GM19438 (cell line): ENCODE measurements around the gene KMT2D.

Experiments used
- ATAC-seq: cut with Tn5 transposase; IDR thresholded peaks from one replicate; pipeline ENCODE4 v1.9.1; 2021; ENCODE audit warnings: low read depth; ENCODE audit not compliant: unreplicated experiment

KMT2D gene

GRCh38 chr12:49060237-49061156 lies at the start of gene KMT2D:
Gene KMT2D, minus strand, starts transcription at chr12:49060794. Its CDS starts 5,470 bp downstream, at chr12:49055324.
- ATAC-seq: peak; percentile 43

- ATAC-seq: no peak
Observed at GRCh38 chr12:49109641-49110463, 49.3 kb upstream of the KMT2D start.

- no peak for ATAC-seq
Observed at GRCh38 chr12:49108958-49109404, 48.4 kb upstream of the KMT2D start.

GRCh38 chr12:49105504-49106084 lies 45.0 kb upstream of the KMT2D start:
- ATAC-seq: no peak

- no peak for ATAC-seq
Observed at GRCh38 chr12:49104822-49105221, 44.2 kb upstream of the KMT2D start.

GRCh38 chr12:49100380-49100779 lies 39.8 kb upstream of the KMT2D start:
- ATAC-seq: no peak

GRCh38 chr12:49098703-49099102 lies 38.1 kb upstream of the KMT2D start:
- ATAC-seq: no peak

GRCh38 chr12:49098035-49098451 lies 37.4 kb upstream of the KMT2D start:
- no peak for ATAC-seq

- ATAC-seq: no peak
Observed at GRCh38 chr12:49097381-49097780, 36.8 kb upstream of the KMT2D start.

GRCh38 chr12:49094975-49095365 lies 34.4 kb upstream of the KMT2D start:
- ATAC-seq: no peak

GRCh38 chr12:49094160-49094974 lies 33.8 kb upstream of the KMT2D start, which contains the start of gene DHH:
Gene DHH, minus strand, starts transcription at chr12:49094801. Its CDS starts 289 bp downstream, at chr12:49094512.
- no peak for ATAC-seq

- ATAC-seq: no peak
Observed at GRCh38 chr12:49093792-49094159, 33.2 kb upstream of the KMT2D start.

GRCh38 chr12:49092816-49093406 lies 32.3 kb upstream of the KMT2D start:
- no peak for ATAC-seq

- ATAC-seq: no peak
Observed at GRCh38 chr12:49092086-49092815, 31.7 kb upstream of the KMT2D start.

- ATAC-seq: no peak
Observed at GRCh38 chr12:49091836-49092085, 31.2 kb upstream of the KMT2D start.

- no peak for ATAC-seq
Observed at GRCh38 chr12:49091056-49091835, 30.7 kb upstream of the KMT2D start.

- no peak for ATAC-seq
Observed at GRCh38 chr12:49089821-49090773, 29.5 kb upstream of the KMT2D start.
